Neural cell (in vitro differentiated cells): ENCODE measurements around the gene GAA. TPM values are rescaled to one million over a fixed set of nuclear protein-coding genes. Genes with fewer than 3 reads are reported as not detected.

Source experiments
- H2AFZ ChIP-seq: fragments of 200-600, 300-800 bp; sonication (generic), shearing (Covaris generic); 2 replicates; pipeline ENCODE4 v1.6.0; 2014; ENCODE audit warnings: low read depth, mild to moderate bottlenecking, antibody characterized with exemption, low read length, moderate library complexity
- H3F3A ChIP-seq: fragments of 200-600 bp; shearing (Covaris generic); 2 replicates; pipeline ENCODE4 v1.6.1; 2016; ENCODE audit warnings: mild to moderate bottlenecking, moderate library complexity, mixed read lengths, antibody characterized with exemption, low read length; ENCODE audit not compliant: insufficient read depth, poor library complexity, severe bottlenecking
- H3K27ac ChIP-seq: fragments of 200-600, 300-800 bp; sonication (generic), shearing (Covaris generic); 2 replicates; pipeline ENCODE4 v1.5.1; 2014; ENCODE audit warnings: mild to moderate bottlenecking, low read length, moderate library complexity
- H3K27me3 ChIP-seq: fragments of 300-800, 200-600 bp; sonication (generic), shearing (Covaris generic); 2 replicates; pipeline ENCODE4 v1.6.0; 2014; ENCODE audit warnings: mild to moderate bottlenecking, low read depth, low read length, moderate library complexity; ENCODE audit not compliant: insufficient read depth
- H3K36me3 ChIP-seq: fragments of 300-800, 200-600 bp; sonication (generic), shearing (Covaris generic); 2 replicates; pipeline ENCODE4 v1.5.1; 2014; ENCODE audit warnings: mild to moderate bottlenecking, antibody characterized with exemption, low read length, moderate library complexity; ENCODE audit not compliant: insufficient read depth
- H3K4me2 ChIP-seq: fragments of 300-800, 200-600 bp; sonication (generic), shearing (Covaris generic); 2 replicates; pipeline ENCODE4 v1.6.0; 2014; ENCODE audit warnings: mild to moderate bottlenecking, low read length
- H3K4me3 ChIP-seq: fragments of 300-800, 200-600 bp; sonication (generic), shearing (Covaris generic); 2 replicates; pipeline ENCODE4 v1.5.1; 2014; ENCODE audit warnings: mild to moderate bottlenecking, low read length, moderate library complexity
- H3K79me2 ChIP-seq: fragments of 200-600 bp; shearing (Covaris generic); replicated peaks from 2 replicates; pipeline ENCODE4 v1.6.0; 2014; ENCODE audit warnings: mild to moderate bottlenecking, low read length, moderate library complexity; ENCODE audit not compliant: insufficient read depth
- H3K9ac ChIP-seq: fragments of 300-800, 200-600 bp; sonication (generic), shearing (Covaris generic); 2 replicates; pipeline ENCODE4 v1.6.1; 2016; ENCODE audit warnings: mild to moderate bottlenecking, low read length, mixed read lengths
- H3K9me2 ChIP-seq: fragments of 200-600 bp; shearing (Covaris generic); 2 replicates; pipeline ENCODE4 v1.6.1; 2016; ENCODE audit warnings: mild to moderate bottlenecking, low read length, mixed read lengths; ENCODE audit not compliant: insufficient read depth
- H3K9me3 ChIP-seq: fragments of 200-600, 300-800 bp; sonication (generic), shearing (Covaris generic); 2 replicates; pipeline ENCODE4 v1.6.1; 2016; ENCODE audit warnings: mild to moderate bottlenecking, mixed run types, low read length, moderate library complexity, mixed read lengths
- H4K20me1 ChIP-seq: fragments of 200-600 bp; shearing (Covaris generic); 2 replicates; pipeline ENCODE4 v1.6.1; 2016; ENCODE audit warnings: mild to moderate bottlenecking, mixed run types; ENCODE audit not compliant: insufficient read depth
- CTCF ChIP-seq: fragments of 450-650 bp; IDR thresholded peaks from 2 replicates; pipeline ENCODE4 v1.5.1; 2014; ENCODE audit warnings: antibody characterized with exemption, mild to moderate bottlenecking, moderate library complexity; ENCODE audit not compliant: poor library complexity, severe bottlenecking
- EP300 ChIP-seq: fragments of 450-650 bp; conservative IDR thresholded peaks from 2 replicates; pipeline ENCODE4 v1.6.1; 2014; ENCODE audit warnings: antibody characterized with exemption, mild to moderate bottlenecking, moderate library complexity; ENCODE audit not compliant: poor library complexity, severe bottlenecking
- EZH2 ChIP-seq: fragments of 200-600, 300-800 bp; shearing (Covaris generic), sonication (generic); IDR thresholded peaks from 2 replicates; pipeline ENCODE4 v1.6.1; 2014; ENCODE audit warnings: antibody characterized with exemption, low read length, borderline replicate concordance, mild to moderate bottlenecking; ENCODE audit not compliant: insufficient read depth, poor library complexity, severe bottlenecking
- MXI1 ChIP-seq: fragments of 450-650 bp; conservative IDR thresholded peaks from 2 replicates; pipeline ENCODE4 v1.6.1; 2014; ENCODE audit warnings: antibody characterized with exemption, mild to moderate bottlenecking; ENCODE audit not compliant: poor library complexity, severe bottlenecking
- POLR2AphosphoS5 ChIP-seq: IDR thresholded peaks from 2 replicates; pipeline ENCODE4 v1.6.1; 2012
- RAD21 ChIP-seq: fragments of 450-650 bp; conservative IDR thresholded peaks from 2 replicates; pipeline ENCODE4 v1.6.1; 2014; ENCODE audit warnings: antibody characterized with exemption, mild to moderate bottlenecking, moderate library complexity
- REST ChIP-seq: IDR thresholded peaks from 2 replicates; pipeline ENCODE4 v1.6.1; 2012; ENCODE audit warnings: borderline replicate concordance
- SMC3 ChIP-seq: fragments of 450-650 bp; conservative IDR thresholded peaks from 2 replicates; pipeline ENCODE4 v1.6.1; 2014; ENCODE audit warnings: antibody characterized with exemption, mild to moderate bottlenecking, moderate library complexity; ENCODE audit not compliant: poor library complexity
- TAF1 ChIP-seq: IDR thresholded peaks from 2 replicates; pipeline ENCODE4 v1.6.1; 2012; ENCODE audit warnings: low read depth
- polyA plus RNA-seq: library from polyadenylated mRNA; depleted of rRNA; stranded (reverse); fragments of >200 nt; gene quantifications from 2 replicates; pipeline ENCODE4 v1.2.3, GENCODE V29; 2014

GAA gene
- polyA plus RNA-seq, 1 donor from 2014 or later: 58.9 TPM

GRCh38 chr17:80070375-80071115 lies 30.8 kb upstream of the GAA start:
- Histone ChIP-seq H3K9me2 (no peaks in the 10 kb centered on the region), H3F3A (no peaks in the 10 kb centered on the region), H4K20me1 (no peaks in the 10 kb centered on the region), H3K4me3 (no peak overlapping the region), H3K9ac (no peak overlapping the region), H2AFZ (no peak overlapping the region), H3K4me2 (no peak overlapping the region), H3K9me3 (no peaks in the 10 kb centered on the region), H3K36me3 (no peaks in the 10 kb centered on the region), H3K27me3 (no peaks in the 10 kb centered on the region), H3K79me2 (no peaks in the 10 kb centered on the region), H3K27ac (no peak overlapping the region)
- TF ChIP-seq TAF1 (no peak), REST (no peak), EP300 (no peak), CTCF (no peak), POLR2AphosphoS5 (no peak), SMC3 (no peak), EZH2 (no peak)

DNA sequence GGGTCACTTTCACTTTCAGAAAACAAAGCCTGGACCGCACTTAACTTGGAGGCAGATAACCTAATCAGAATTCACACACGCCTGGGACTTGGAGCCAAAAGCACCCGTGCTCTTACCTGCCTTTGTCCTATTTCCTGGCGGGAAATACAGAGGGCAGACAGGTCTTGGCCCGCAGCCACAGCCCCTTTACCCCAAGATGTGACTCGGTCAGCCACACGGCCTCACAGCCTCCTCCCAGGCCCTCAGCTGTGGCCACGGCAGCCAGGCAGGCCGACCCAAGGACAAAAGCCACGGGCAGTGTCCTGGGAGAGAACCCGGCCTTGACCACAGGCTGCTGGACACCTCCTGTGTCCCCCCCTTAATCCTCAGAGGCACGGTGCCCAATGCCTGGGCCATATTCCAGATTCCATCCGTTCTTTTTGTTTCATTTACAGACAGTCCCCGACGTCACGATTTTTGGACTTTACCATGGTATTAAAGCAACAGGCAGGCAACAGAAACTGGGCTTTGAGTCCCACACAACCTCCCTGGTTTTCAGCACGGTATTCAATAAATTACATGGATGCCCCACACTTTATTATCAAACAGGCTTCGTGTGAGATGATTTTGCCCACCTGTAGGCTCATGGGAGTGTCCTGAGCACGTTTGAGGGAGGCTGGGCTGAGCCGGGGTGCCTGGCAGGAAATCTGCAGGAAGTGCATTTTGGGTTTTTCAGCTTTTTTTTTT lies 30.1 kb upstream of the GAA start:
- TF ChIP-seq EZH2: no peak
- no peak for TF ChIP-seq TAF1
- no peak for TF ChIP-seq RAD21
- no peak for TF ChIP-seq SMC3
- TF ChIP-seq POLR2AphosphoS5: no peak
- TF ChIP-seq MXI1: no peak
- no peak for TF ChIP-seq REST
- no peak for TF ChIP-seq EP300
- TF ChIP-seq CTCF: no peak
- Histone ChIP-seq H4K20me1 (no peaks in the 10 kb centered on the region), H3K36me3 (no peaks in the 10 kb centered on the region), H3K4me3 (no peak overlapping the region), H3K27me3 (no peaks in the 10 kb centered on the region), H3F3A (no peaks in the 10 kb centered on the region), H3K9ac (no peak overlapping the region), H3K27ac (no peak overlapping the region), H3K79me2 (no peaks in the 10 kb centered on the region), H3K9me3 (no peaks in the 10 kb centered on the region), H3K9me2 (no peaks in the 10 kb centered on the region), H2AFZ (no peak overlapping the region), H3K4me2 (no peak overlapping the region)
